Breast epithelium (tissue), 4 donors: Measurements from ENCODE around the gene KHK. TPM values are rescaled to one million over a fixed set of nuclear protein-coding genes. Genes with fewer than 3 reads are reported as not detected.
A peak's percentile ranks its signal among the peaks of the same experiment; 100 is the strongest.
"Not testable (repeated sequence)": the region's sequence is repeated elsewhere in the genome, so short reads cannot be mapped to it uniquely, and the experiment has no call there.

Experiments
- DNase-seq, 2 donors: peaks; one replicate each; pipeline ENCODE4 v3.0.0-alpha.2; 2019; ENCODE audit warnings: low spot score in 2 of 2
- H3K27ac ChIP-seq, 2 donors: fragments of 200-600 bp; sonication (generic) in 1 of 2; one replicate each; pipeline ENCODE4 v1.5.1; 2016 to 2019; ENCODE audit warnings: mild to moderate bottlenecking in 1 of 2
- H3K27me3 ChIP-seq, 2 donors: fragments of 200-600 bp; sonication (generic) in 1 of 2; one replicate each; pipeline versions ENCODE4 v1.5.1 to v1.6.0; 2017 to 2019; ENCODE audit warnings: control low read depth in 1 of 2, mild to moderate bottlenecking in 1 of 2
- H3K36me3 ChIP-seq: fragments of 200-600 bp; one replicate; pipeline ENCODE4 v1.5.1; 2019
- H3K4me1 ChIP-seq, 2 donors: fragments of 200-600 bp; sonication (generic); one replicate each; pipeline ENCODE4 v1.5.1; 2016 to 2019; ENCODE audit warnings: control low read depth in 1 of 2
- H3K4me3 ChIP-seq, 3 donors: fragments of 200-600 bp; sonication (generic); 1 replicate in 2 of 3; 2 replicates in 1 of 3; pipeline ENCODE4 v1.5.1; 2016 to 2019; ENCODE audit warnings: mild to moderate bottlenecking in 3 of 3, moderate library complexity in 2 of 3
- H3K9me3 ChIP-seq, 2 donors: fragments of 200-600 bp; sonication (generic) in 1 of 2; one replicate each; pipeline ENCODE4 v1.5.1; 2016 to 2019; ENCODE audit warnings: control low read depth in 1 of 2
- POLR2A ChIP-seq: fragments of 450-650 bp; IDR thresholded peaks from one replicate; pipeline ENCODE4 v1.6.1; 2016; ENCODE audit warnings: antibody characterized with exemption, mild to moderate bottlenecking, moderate library complexity
- POLR2AphosphoS5 ChIP-seq, 3 donors: sonication (generic); formaldehyde crosslinking; IDR thresholded peaks; one replicate each; pipeline ENCODE4 v1.6.1; 2017; ENCODE audit warnings: antibody characterized with exemption in 3 of 3
- intact Hi-C: fragments of 100-400 bp; cut with DNase I; formaldehyde crosslinking; loops from one replicate; pipeline ENCODE4 v1.15.1; 2023; ENCODE audit warnings: low total_unique reads
- total RNA-seq, 3 donors: library from RNA; depleted of rRNA; stranded (reverse); fragments of >200 nt; gene quantifications; one replicate each; pipeline ENCODE4 v1.1.0, GENCODE V29; 2016
- TF ChIP-seq, protein P1 (sequence below), 3 donors: fragments of 450-650 bp; IDR thresholded peaks; one replicate each; pipeline ENCODE4 v1.5.1; 2016 to 2017; ENCODE audit warnings: antibody characterized with exemption in 3 of 3, mild to moderate bottlenecking in 3 of 3, moderate library complexity in 3 of 3

Gene KHK
- total RNA-seq, 3 donors from 2014 or later: 2.2 to 4.1 (median 3.6) TPM

DNA sequence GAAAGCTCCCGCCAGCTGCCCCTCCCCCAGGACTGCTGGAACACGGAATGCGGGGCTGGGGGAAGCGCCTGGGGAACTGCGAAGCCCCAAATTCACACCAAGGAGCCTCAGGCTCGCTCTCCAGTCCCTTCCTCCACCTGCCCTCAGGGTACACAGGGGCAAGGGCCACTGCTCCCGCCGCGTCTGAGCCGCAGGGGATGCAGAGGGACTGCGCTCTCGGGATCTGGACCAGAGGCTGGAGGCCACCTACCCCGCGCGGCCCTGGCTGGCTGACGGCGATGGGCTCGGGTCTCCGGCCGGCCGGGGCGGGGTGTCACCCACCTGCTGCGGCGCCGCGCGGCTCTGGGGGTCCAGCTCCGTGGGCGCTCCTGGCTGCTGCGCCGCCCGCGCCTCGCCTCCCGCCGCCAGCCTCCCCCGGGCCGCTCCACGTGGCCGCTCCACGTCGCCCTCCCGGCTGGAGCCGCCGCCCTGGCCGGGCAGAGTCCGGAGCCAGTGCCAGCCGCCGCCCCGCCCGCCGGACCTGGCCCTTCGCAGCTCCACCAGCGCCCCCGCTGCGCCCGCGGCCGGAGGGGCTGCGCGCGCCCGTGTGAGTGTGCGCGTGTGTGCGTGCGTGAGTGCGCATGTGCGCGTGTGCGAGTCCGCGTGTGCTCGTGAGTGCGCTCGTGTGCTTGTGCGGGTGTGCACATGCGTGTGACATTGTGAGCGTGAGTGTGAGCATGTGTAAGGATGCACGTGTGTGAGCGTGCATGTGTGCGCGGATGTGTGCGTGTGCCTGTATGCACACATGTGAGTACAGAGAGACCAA is 32.2 kb downstream of the KHK start, which contains the start of gene CGREF1:
Gene CGREF1, minus strand, starts transcription at position 604 of the 805 bp plus-strand sequence. CDS start 14,762 bp downstream, outside the sequence.
- no peak within 1 kb of the TSS for H3K27ac ChIP-seq
- no peaks in the 10 kb centered on the region for H3K36me3 ChIP-seq
- no peak for DNase-seq
- H3K4me1 ChIP-seq: peaks cover 0 to 8% of the 10 kb centered on the region in 2 donors
- intact Hi-C loops: no loop called here
- no peak for TF ChIP-seq POLR2AphosphoS5 (IDR thresholded peaks at IDR 0.05)
- TF ChIP-seq, protein P1, sequence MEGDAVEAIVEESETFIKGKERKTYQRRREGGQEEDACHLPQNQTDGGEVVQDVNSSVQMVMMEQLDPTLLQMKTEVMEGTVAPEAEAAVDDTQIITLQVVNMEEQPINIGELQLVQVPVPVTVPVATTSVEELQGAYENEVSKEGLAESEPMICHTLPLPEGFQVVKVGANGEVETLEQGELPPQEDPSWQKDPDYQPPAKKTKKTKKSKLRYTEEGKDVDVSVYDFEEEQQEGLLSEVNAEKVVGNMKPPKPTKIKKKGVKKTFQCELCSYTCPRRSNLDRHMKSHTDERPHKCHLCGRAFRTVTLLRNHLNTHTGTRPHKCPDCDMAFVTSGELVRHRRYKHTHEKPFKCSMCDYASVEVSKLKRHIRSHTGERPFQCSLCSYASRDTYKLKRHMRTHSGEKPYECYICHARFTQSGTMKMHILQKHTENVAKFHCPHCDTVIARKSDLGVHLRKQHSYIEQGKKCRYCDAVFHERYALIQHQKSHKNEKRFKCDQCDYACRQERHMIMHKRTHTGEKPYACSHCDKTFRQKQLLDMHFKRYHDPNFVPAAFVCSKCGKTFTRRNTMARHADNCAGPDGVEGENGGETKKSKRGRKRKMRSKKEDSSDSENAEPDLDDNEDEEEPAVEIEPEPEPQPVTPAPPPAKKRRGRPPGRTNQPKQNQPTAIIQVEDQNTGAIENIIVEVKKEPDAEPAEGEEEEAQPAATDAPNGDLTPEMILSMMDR (IDR thresholded peaks at IDR 0.05): no peak
- TF ChIP-seq POLR2A: no peak
- no peaks in the 10 kb centered on the region for H3K9me3 ChIP-seq
- peaks cover 0 to 11% of the 10 kb centered on the region in 2 donors for H3K27me3 ChIP-seq
- peak within 1 kb of the TSS; percentile 38 to 76 (median 56) for H3K4me3 ChIP-seq

DNA sequence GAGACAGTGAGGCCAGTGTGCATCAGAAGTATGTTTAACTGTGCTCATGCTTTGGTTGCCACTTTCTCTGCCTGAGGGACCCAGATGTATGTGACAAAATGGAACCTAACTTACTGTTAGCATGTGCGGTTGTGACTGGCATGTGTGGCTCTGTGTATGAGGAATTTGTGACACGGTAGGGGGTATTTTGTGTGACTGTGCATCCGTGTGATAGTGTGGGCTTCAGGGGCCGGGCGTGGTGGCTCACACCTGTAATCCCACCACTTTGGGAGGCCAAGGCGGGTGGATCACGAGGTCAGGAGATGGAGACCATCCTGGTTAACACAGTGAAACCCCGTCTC is 32.7 kb downstream of the KHK start:
- DNase-seq, intact Hi-C loops: not testable (repeated sequence)

DNA sequence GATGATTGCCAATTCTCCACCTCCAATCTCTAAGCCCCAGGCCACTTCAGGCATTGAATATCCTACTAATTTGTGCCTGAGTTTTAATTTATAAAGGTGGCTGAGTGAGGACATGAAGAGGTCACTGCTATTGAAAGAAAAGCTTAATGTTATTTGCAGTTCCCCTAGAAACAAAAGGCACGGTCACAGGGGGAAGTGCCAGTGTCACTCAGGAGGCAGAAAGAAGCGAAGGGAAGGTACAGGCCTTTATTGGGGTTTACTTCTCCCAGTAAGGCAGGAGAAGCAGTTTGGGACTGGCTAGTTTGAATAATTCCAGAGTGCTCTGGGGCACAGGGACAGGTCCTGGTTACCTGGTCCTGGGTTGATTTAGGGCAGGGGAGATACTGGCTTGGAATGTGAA is 35.3 kb downstream of the KHK start:
- H3K27ac ChIP-seq: no peak overlapping the region
- intact Hi-C loops: no loop called here

More for the DNA sequence above, 32.7 kb downstream of the KHK start:
- H3K36me3 ChIP-seq, H3K27ac ChIP-seq, H3K4me1 ChIP-seq, H3K9me3 ChIP-seq: not testable (repeated sequence)
- peak overlapping the region; percentile 38 to 76 (median 56) for H3K4me3 ChIP-seq
- peaks cover 0 to 11% of the 10 kb centered on the region in 2 donors for H3K27me3 ChIP-seq

DNA sequence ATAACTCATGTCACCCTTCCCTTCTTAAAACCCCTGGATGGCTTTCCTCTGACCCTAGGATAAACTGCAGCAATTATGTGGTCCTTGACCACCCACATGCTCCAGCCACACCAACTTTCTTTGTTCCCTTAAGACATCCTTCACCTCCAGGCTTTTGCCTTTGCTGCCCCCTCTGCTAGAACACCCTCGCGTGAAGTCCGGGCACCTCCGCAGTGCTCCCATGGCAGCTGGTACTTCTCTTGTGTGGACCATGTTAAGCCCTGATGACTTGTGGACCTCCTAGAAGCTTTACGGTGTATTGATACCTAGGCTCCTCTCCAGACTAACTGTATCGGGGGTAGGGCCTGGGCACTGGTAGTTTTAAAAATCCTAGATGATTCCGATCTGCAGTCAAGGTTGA is 36.2 kb downstream of the KHK start:
- TF ChIP-seq POLR2A: no peak
- no peak for TF ChIP-seq POLR2AphosphoS5 (IDR thresholded peaks at IDR 0.05)
- TF ChIP-seq, protein P1 (IDR thresholded peaks at IDR 0.05): no peak
- no peak for DNase-seq
- Histone ChIP-seq H3K36me3 (no peaks in the 10 kb centered on the region), H3K4me3 (peak overlapping the region in 2 of 3 donors; percentile 57 to 69), H3K4me1 (peaks cover 0 to 8% of the 10 kb centered on the region in 2 donors), H3K9me3 (no peaks in the 10 kb centered on the region), H3K27ac (peak overlapping the region in 1 of 2 donors; percentile 29), H3K27me3 (peaks cover 0 to 11% of the 10 kb centered on the region in 2 donors)
- intact Hi-C loops: no loop called here

More for the DNA sequence above, 35.3 kb downstream of the KHK start:
- no peak for DNase-seq
- no peaks in the 10 kb centered on the region for H3K36me3 ChIP-seq
- H3K4me3 ChIP-seq: no peak overlapping the region
- peaks cover 0 to 11% of the 10 kb centered on the region in 2 donors for H3K27me3 ChIP-seq
- TF ChIP-seq, protein P1 (IDR thresholded peaks at IDR 0.05): no peak
- TF ChIP-seq POLR2AphosphoS5 (IDR thresholded peaks at IDR 0.05) (no peak), POLR2A (no peak)
- H3K4me1 ChIP-seq: peaks cover 0 to 8% of the 10 kb centered on the region in 2 donors
- no peaks in the 10 kb centered on the region for H3K9me3 ChIP-seq

DNA sequence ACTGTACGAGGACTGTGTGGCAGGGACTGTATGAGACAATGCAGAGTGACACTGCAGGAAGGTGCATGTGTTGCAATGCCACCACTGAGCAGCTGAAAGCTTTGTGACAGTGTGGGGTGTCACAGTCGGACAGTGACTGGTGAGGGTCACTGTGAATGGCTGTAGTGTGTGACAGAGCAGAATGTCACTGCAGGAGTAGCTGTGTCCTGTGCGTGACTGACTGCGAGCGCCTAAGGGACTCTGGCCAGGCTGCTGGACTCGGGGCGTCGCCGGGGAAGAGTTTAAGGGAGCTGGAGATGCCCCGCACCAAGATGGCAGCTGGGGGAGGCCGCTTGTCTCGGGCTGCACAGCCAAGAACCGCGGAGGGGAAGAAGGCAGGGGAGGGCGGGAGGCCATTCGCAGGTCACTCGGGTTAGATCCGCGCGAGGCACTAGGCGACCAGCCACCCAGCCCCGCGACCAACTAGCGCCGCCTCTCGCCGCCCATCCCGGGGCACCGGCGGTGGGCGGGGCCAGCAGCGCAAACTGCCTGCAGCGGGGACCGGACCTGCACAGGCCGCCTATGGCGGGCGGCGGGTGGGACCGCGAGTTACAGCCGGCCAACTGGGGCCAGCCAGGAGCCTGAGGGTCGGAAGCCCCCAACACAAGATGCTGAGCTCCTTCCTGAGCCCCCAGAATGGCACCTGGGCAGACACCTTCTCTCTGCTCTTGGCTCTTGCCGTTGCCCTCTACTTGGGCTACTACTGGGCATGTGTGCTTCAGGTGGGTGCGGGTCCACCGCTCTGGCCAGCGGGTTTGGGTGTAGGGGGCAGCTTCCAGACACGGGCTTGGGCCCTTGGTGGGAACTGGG is 37.0 kb downstream of the KHK start, which contains the start of gene ABHD1:
Gene ABHD1, plus strand, starts transcription at position 514 of the 849 bp plus-strand sequence. Its CDS starts 134 bp downstream, at position 648.
- no peaks in the 10 kb centered on the region for H3K9me3 ChIP-seq
- peak within 1 kb of the TSS; percentile 57 to 69 (median 67) for H3K4me3 ChIP-seq
- H3K27ac ChIP-seq: peak within 1 kb of the TSS; percentile 6 to 29
- DNase-seq: no peak
- no peak for TF ChIP-seq POLR2AphosphoS5 (IDR thresholded peaks at IDR 0.05)
- no peak for TF ChIP-seq POLR2A
- TF ChIP-seq, protein P1 (IDR thresholded peaks at IDR 0.05): no peak
- H3K36me3 ChIP-seq: no peaks in the 10 kb centered on the region
- H3K27me3 ChIP-seq: peaks cover 0 to 5% of the 10 kb centered on the region in 2 donors
- intact Hi-C loops: no loop called here
- peaks cover 0 to 5% of the 10 kb centered on the region in 2 donors for H3K4me1 ChIP-seq
